Transverse colon (tissue), 4 donors: ENCODE data around the gene ZNF90. TPM values are rescaled to one million over a fixed set of nuclear protein-coding genes. Genes with fewer than 3 reads are reported as not detected.

Source experiments
- DNase-seq: peaks from one replicate; pipeline ENCODE4 v3.0.0-alpha.2; 2019
- H3K27ac ChIP-seq, 4 donors: fragments of 200-600 bp; sonication (generic); 2 replicates each; pipeline ENCODE4 v1.5.1; 2016 to 2018; ENCODE audit warnings: inconsistent platforms in 4 of 4
- H3K27me3 ChIP-seq: fragments of 200-600 bp; sonication (generic); 2 replicates; pipeline ENCODE4 v1.5.1; 2017; ENCODE audit warnings: inconsistent platforms
- H3K36me3 ChIP-seq, 4 donors: fragments of 200-600 bp; sonication (generic); 2 replicates each; pipeline ENCODE4 v1.5.1; 2017 to 2019; ENCODE audit warnings: inconsistent platforms in 4 of 4
- H3K4me1 ChIP-seq, 4 donors: fragments of 200-600 bp; sonication (generic); 2 replicates each; pipeline ENCODE4 v1.5.1; 2017 to 2020; ENCODE audit warnings: inconsistent platforms in 4 of 4
- H3K4me3 ChIP-seq, 4 donors: fragments of 200-600 bp; sonication (generic); 1 replicate in 1 of 4; 2 replicates in 3 of 4; pipeline versions ENCODE4 v1.5.1 to v1.6.1; 2017 to 2019; ENCODE audit warnings: inconsistent platforms in 4 of 4
- H3K9me3 ChIP-seq, 2 donors: fragments of 200-600 bp; sonication (generic); 2 replicates each; pipeline ENCODE4 v1.5.1; 2017 to 2019; ENCODE audit warnings: inconsistent platforms in 2 of 2
- CTCF ChIP-seq, 5 experiments: fragments of 200-600 bp in 3 of 5; fragments of 450-650 bp in 2 of 5; sonication (generic) in 3 of 5; IDR thresholded peaks; 1 replicate in 2 of 5; 2 replicates in 3 of 5; pipeline ENCODE4 v1.5.1; 2016 to 2017; ENCODE audit warnings: antibody characterized with exemption in 5 of 5, inconsistent platforms in 3 of 5, mild to moderate bottlenecking in 2 of 5, moderate library complexity in 1 of 5
- EP300 ChIP-seq: sonication (generic); formaldehyde crosslinking; IDR thresholded peaks from one replicate; pipeline ENCODE4 v1.6.1; 2017; ENCODE audit warnings: antibody characterized with exemption, low read depth
- POLR2A ChIP-seq: fragments of 450-650 bp; IDR thresholded peaks from one replicate; pipeline ENCODE4 v1.6.1; 2016; ENCODE audit warnings: antibody characterized with exemption, mild to moderate bottlenecking, moderate library complexity
- POLR2AphosphoS5 ChIP-seq, 3 donors: sonication (generic); formaldehyde crosslinking; IDR thresholded peaks; one replicate each; pipeline ENCODE4 v1.6.1; 2016; ENCODE audit warnings: antibody characterized with exemption in 3 of 3
- WGBS, 2 donors: methylation state at CpG; one replicate each; pipeline ENCODE4 v1.1.5; 2018; ENCODE audit warnings: low coverage in 1 of 2; 5-methylcytosine and 5-hydroxymethylcytosine counted together
- in situ Hi-C, 4 donors: fragments of 200-750 bp; cut with MboI; loops; one replicate each; pipeline versions ENCODE4 v1.15.0 to v1.15.1; 2017; ENCODE audit warnings: low sequenced_read_pairs in 3 of 4, low pct_ligation_motif_present in 1 of 4, low pct_unique_long_range_greater_than_20kb in 1 of 4
- intact Hi-C: fragments of 100-400 bp; cut with DNase I; formaldehyde crosslinking; loops from one replicate; pipeline ENCODE4 v1.15.1; 2023; ENCODE audit warnings: low total_unique reads
- small RNA-seq, 4 donors: library from RNA; depleted of rRNA; stranded (forward); fragments of <200 nt; gene quantifications; one replicate each; pipeline ENCODE3, GENCODE V24; 2016
- total RNA-seq, 4 donors: library from RNA; depleted of rRNA; stranded (reverse); fragments of >200 nt; gene quantifications; one replicate each; pipeline ENCODE4 v1.1.0, GENCODE V29; 2016

ZNF90 gene
- total RNA-seq, 4 donors from 2014 or later = 3.4 to 24.5 (median 7.0) TPM

DNA sequence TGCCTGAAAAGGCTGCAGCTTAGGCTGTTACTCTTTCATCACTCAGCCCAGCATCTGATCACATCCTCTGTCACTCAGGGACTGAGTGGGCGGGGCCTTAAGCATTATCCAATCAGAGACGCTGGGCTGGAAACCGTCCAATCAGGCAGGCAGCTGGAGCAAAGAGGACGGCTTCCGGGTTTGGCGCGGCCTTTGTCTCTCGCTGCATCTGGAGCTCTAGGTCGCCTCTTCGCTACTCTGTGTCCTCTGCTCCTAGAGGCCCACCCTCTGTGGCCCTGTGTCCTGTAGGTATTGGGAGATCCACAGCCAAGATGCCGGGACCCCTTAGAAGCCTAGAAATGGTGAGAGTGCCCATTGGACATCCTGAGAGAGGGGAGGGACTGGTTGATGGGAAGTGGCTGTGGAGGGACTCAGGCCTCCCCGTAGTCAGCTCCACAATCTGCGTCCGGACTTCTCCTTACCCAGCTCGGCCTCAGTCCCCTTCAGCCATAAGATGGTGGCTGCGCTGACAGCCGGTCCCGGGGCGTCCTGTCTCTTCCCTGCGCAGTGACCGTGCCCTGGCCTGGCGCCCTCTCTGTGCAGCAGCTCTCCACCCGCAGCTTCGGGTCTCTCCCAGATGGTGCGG, 89.3 kb downstream of the ZNF90 start, which contains the start of gene ZNF486:
Gene ZNF486, plus strand, starts transcription at position 195 of the 625 bp plus-strand sequence. Its CDS starts 117 bp downstream, at position 312.
- intact Hi-C loops = no loop called here
- peaks cover 0 to 12% (median 0%) of the 10 kb centered on the region in 4 donors for H3K36me3 ChIP-seq
- peak; percentile 95 for DNase-seq
- H3K9me3 ChIP-seq = peaks cover 0 to 3% of the 10 kb centered on the region in 2 donors
- no peaks in the 10 kb centered on the region for H3K27me3 ChIP-seq
- TF ChIP-seq POLR2A = peak; percentile 63
- peak; percentile 62 to 76 (median 76) for TF ChIP-seq POLR2AphosphoS5 (IDR thresholded peaks at IDR 0.05)
- TF ChIP-seq EP300 = no peak
- peaks cover 5 to 14% (median 7%) of the 10 kb centered on the region in 4 donors for H3K4me1 ChIP-seq
- peak within 1 kb of the TSS; percentile 80 to 85 (median 84) for H3K27ac ChIP-seq
- in situ Hi-C loops = no loop called here
- H3K4me3 ChIP-seq = peak within 1 kb of the TSS; percentile 34 to 80 (median 58)
- 0 to 6% methylated on average over 2 to 25 of the region's 25 CpGs for WGBS, 2 donors

- Histone ChIP-seq H3K27ac (peak overlapping the region; percentile 80 to 85 (median 84)), H3K4me3 (peak overlapping the region; percentile 34 to 80 (median 58)), H3K27me3 (no peaks in the 10 kb centered on the region), H3K9me3 (peaks cover 0 to 5% of the 10 kb centered on the region in 2 donors), H3K36me3 (peaks cover 0 to 17% (median 0%) of the 10 kb centered on the region in 4 donors), H3K4me1 (peaks cover 5 to 14% (median 7%) of the 10 kb centered on the region in 4 donors)
- TF ChIP-seq CTCF (IDR thresholded peaks at IDR 0.05) (no peak), POLR2A (no peak), POLR2AphosphoS5 (IDR thresholded peaks at IDR 0.05) (no peak), EP300 (no peak)
- in situ Hi-C loops = no loop called here
- DNase-seq = no peak
- WGBS, 2 donors = 14 to 30% methylated on average over 7 to 22 of the region's 22 CpGs
- intact Hi-C loops = no loop called here
Measured at GRCh38 chr19:20167651-20168122, 89.9 kb downstream of the ZNF90 start.

Small RNAs within 50 kb of the gene (small RNA-seq; reads per million reads assigned to genes)
- 0 reads per million in 4 donors for gene AC006539.3

Other genes with a start within 250 kb of the ZNF90 start
- 10 to 100 TPM in 3 of 4 donors, 1 to 10 TPM in 1; 3.7 to 41.6 (median 12.6) TPM for gene ZNF253, start 212.1 kb upstream of the ZNF90 start, total RNA-seq
- gene ZNF93, start 177.1 kb upstream of the ZNF90 start, total RNA-seq = 1 to 10 TPM in 2 of 4 donors, under 1 TPM in 1, not detected in 1; 0.40 to 5.4 (median 3.8) TPM
- gene ZNF682, start 38.5 kb upstream of the ZNF90 start, total RNA-seq = 1 to 10 TPM in 3 of 4 donors, not detected in 1; 4.8 to 6.0 (median 5.5) TPM
- 1 to 10 TPM in 2 of 4 donors, under 1 TPM in 1, not detected in 1; 0.80 to 3.5 (median 3.3) TPM for gene ZNF486, start 89.2 kb downstream of the ZNF90 start, total RNA-seq